Neural cell (in vitro differentiated cells): ENCODE data around the gene LZTS3. TPM values are rescaled to one million over a fixed set of nuclear protein-coding genes. Genes with fewer than 3 reads are reported as not detected.
"Not testable (repeated sequence)": the region's sequence is repeated elsewhere in the genome, so short reads cannot be mapped to it uniquely, and the experiment has no call there.

ENCODE experiments used
- H2AFZ ChIP-seq: fragments of 200-600, 300-800 bp; sonication (generic), shearing (Covaris generic); 2 replicates; pipeline ENCODE4 v1.6.0; 2014; ENCODE audit warnings: low read depth, mild to moderate bottlenecking, antibody characterized with exemption, low read length, moderate library complexity
- H3F3A ChIP-seq: fragments of 200-600 bp; shearing (Covaris generic); 2 replicates; pipeline ENCODE4 v1.6.1; 2016; ENCODE audit warnings: mild to moderate bottlenecking, moderate library complexity, mixed read lengths, antibody characterized with exemption, low read length; ENCODE audit not compliant: insufficient read depth, poor library complexity, severe bottlenecking
- H3K27ac ChIP-seq: fragments of 200-600, 300-800 bp; sonication (generic), shearing (Covaris generic); 2 replicates; pipeline ENCODE4 v1.5.1; 2014; ENCODE audit warnings: mild to moderate bottlenecking, low read length, moderate library complexity
- H3K27me3 ChIP-seq: fragments of 300-800, 200-600 bp; sonication (generic), shearing (Covaris generic); 2 replicates; pipeline ENCODE4 v1.6.0; 2014; ENCODE audit warnings: mild to moderate bottlenecking, low read depth, low read length, moderate library complexity; ENCODE audit not compliant: insufficient read depth
- H3K36me3 ChIP-seq: fragments of 300-800, 200-600 bp; sonication (generic), shearing (Covaris generic); 2 replicates; pipeline ENCODE4 v1.5.1; 2014; ENCODE audit warnings: mild to moderate bottlenecking, antibody characterized with exemption, low read length, moderate library complexity; ENCODE audit not compliant: insufficient read depth
- H3K4me2 ChIP-seq: fragments of 300-800, 200-600 bp; sonication (generic), shearing (Covaris generic); 2 replicates; pipeline ENCODE4 v1.6.0; 2014; ENCODE audit warnings: mild to moderate bottlenecking, low read length
- H3K4me3 ChIP-seq: fragments of 300-800, 200-600 bp; sonication (generic), shearing (Covaris generic); 2 replicates; pipeline ENCODE4 v1.5.1; 2014; ENCODE audit warnings: mild to moderate bottlenecking, low read length, moderate library complexity
- H3K79me2 ChIP-seq: fragments of 200-600 bp; shearing (Covaris generic); replicated peaks from 2 replicates; pipeline ENCODE4 v1.6.0; 2014; ENCODE audit warnings: mild to moderate bottlenecking, low read length, moderate library complexity; ENCODE audit not compliant: insufficient read depth
- H3K9ac ChIP-seq: fragments of 300-800, 200-600 bp; sonication (generic), shearing (Covaris generic); 2 replicates; pipeline ENCODE4 v1.6.1; 2016; ENCODE audit warnings: mild to moderate bottlenecking, low read length, mixed read lengths
- H3K9me2 ChIP-seq: fragments of 200-600 bp; shearing (Covaris generic); 2 replicates; pipeline ENCODE4 v1.6.1; 2016; ENCODE audit warnings: mild to moderate bottlenecking, low read length, mixed read lengths; ENCODE audit not compliant: insufficient read depth
- H3K9me3 ChIP-seq: fragments of 200-600, 300-800 bp; sonication (generic), shearing (Covaris generic); 2 replicates; pipeline ENCODE4 v1.6.1; 2016; ENCODE audit warnings: mild to moderate bottlenecking, mixed run types, low read length, moderate library complexity, mixed read lengths
- H4K20me1 ChIP-seq: fragments of 200-600 bp; shearing (Covaris generic); 2 replicates; pipeline ENCODE4 v1.6.1; 2016; ENCODE audit warnings: mild to moderate bottlenecking, mixed run types; ENCODE audit not compliant: insufficient read depth
- EP300 ChIP-seq: fragments of 450-650 bp; conservative IDR thresholded peaks from 2 replicates; pipeline ENCODE4 v1.6.1; 2014; ENCODE audit warnings: antibody characterized with exemption, mild to moderate bottlenecking, moderate library complexity; ENCODE audit not compliant: poor library complexity, severe bottlenecking
- EZH2 ChIP-seq: fragments of 200-600, 300-800 bp; shearing (Covaris generic), sonication (generic); IDR thresholded peaks from 2 replicates; pipeline ENCODE4 v1.6.1; 2014; ENCODE audit warnings: antibody characterized with exemption, low read length, borderline replicate concordance, mild to moderate bottlenecking; ENCODE audit not compliant: insufficient read depth, poor library complexity, severe bottlenecking
- MXI1 ChIP-seq: fragments of 450-650 bp; conservative IDR thresholded peaks from 2 replicates; pipeline ENCODE4 v1.6.1; 2014; ENCODE audit warnings: antibody characterized with exemption, mild to moderate bottlenecking; ENCODE audit not compliant: poor library complexity, severe bottlenecking
- POLR2AphosphoS5 ChIP-seq: IDR thresholded peaks from 2 replicates; pipeline ENCODE4 v1.6.1; 2012
- RAD21 ChIP-seq: fragments of 450-650 bp; conservative IDR thresholded peaks from 2 replicates; pipeline ENCODE4 v1.6.1; 2014; ENCODE audit warnings: antibody characterized with exemption, mild to moderate bottlenecking, moderate library complexity
- REST ChIP-seq: IDR thresholded peaks from 2 replicates; pipeline ENCODE4 v1.6.1; 2012; ENCODE audit warnings: borderline replicate concordance
- TAF1 ChIP-seq: IDR thresholded peaks from 2 replicates; pipeline ENCODE4 v1.6.1; 2012; ENCODE audit warnings: low read depth
- polyA plus RNA-seq: library from polyadenylated mRNA; depleted of rRNA; stranded (reverse); fragments of >200 nt; gene quantifications from 2 replicates; pipeline ENCODE4 v1.2.3, GENCODE V29; 2014

The LZTS3 gene
- polyA plus RNA-seq, 1 donor from 2014 or later: 33.8 TPM

- no peak overlapping the region for H3K9ac ChIP-seq
- no peaks in the 10 kb centered on the region for H3K9me3 ChIP-seq
- H3K4me3 ChIP-seq: peak overlapping the region; percentile 39
- H2AFZ ChIP-seq: no peak overlapping the region
- H3K79me2 ChIP-seq: peaks cover 60% of the 10 kb centered on the region
- H3K27ac ChIP-seq: no peak overlapping the region
- H3K36me3 ChIP-seq: no peaks in the 10 kb centered on the region
- H4K20me1 ChIP-seq: no peaks in the 10 kb centered on the region
- H3F3A ChIP-seq: no peaks in the 10 kb centered on the region
- H3K4me2 ChIP-seq: no peak overlapping the region
- H3K27me3 ChIP-seq: no peaks in the 10 kb centered on the region
- TF ChIP-seq RAD21 (no peak), REST (no peak), EP300 (no peak)
- no peaks in the 10 kb centered on the region for H3K9me2 ChIP-seq
These were observed 15.5 kb downstream of the LZTS3 start for GRCh38 chr20:3157817-3158216.

GRCh38 chr20:3156811-3157619 is 16.3 kb downstream of the LZTS3 start:
- Histone ChIP-seq H3K79me2 (peaks cover 60% of the 10 kb centered on the region), H3F3A (no peaks in the 10 kb centered on the region), H3K27ac (no peak overlapping the region), H2AFZ (no peak overlapping the region), H3K4me2 (no peak overlapping the region), H3K4me3 (peak overlapping the region; percentile 39), H3K27me3 (no peaks in the 10 kb centered on the region), H3K9ac (no peak overlapping the region), H3K36me3 (no peaks in the 10 kb centered on the region), H3K9me2 (no peaks in the 10 kb centered on the region), H4K20me1 (no peaks in the 10 kb centered on the region), H3K9me3 (no peaks in the 10 kb centered on the region)
- no peak for TF ChIP-seq MXI1

- peaks cover 42% of the 10 kb centered on the region for H3K79me2 ChIP-seq
- not testable (repeated sequence) for H3K9me3 ChIP-seq, H3K9me2 ChIP-seq, H3K9ac ChIP-seq, H2AFZ ChIP-seq, H3K4me3 ChIP-seq, H4K20me1 ChIP-seq, H3K4me2 ChIP-seq, H3F3A ChIP-seq, H3K27ac ChIP-seq, H3K27me3 ChIP-seq
- H3K36me3 ChIP-seq: peaks cover 10% of the 10 kb centered on the region
These were observed 21.2 kb downstream of the LZTS3 start for GRCh38 chr20:3152057-3152644.

GRCh38 chr20:3150908-3151307 is 22.4 kb downstream of the LZTS3 start:
- Histone ChIP-seq H3K36me3 (peaks cover 10% of the 10 kb centered on the region), H3K27ac (no peak overlapping the region), H3K9ac (no peak overlapping the region), H3F3A (no peaks in the 10 kb centered on the region), H3K9me3 (no peaks in the 10 kb centered on the region), H4K20me1 (no peaks in the 10 kb centered on the region), H3K4me3 (no peak overlapping the region), H3K4me2 (no peak overlapping the region), H3K27me3 (no peaks in the 10 kb centered on the region), H3K9me2 (no peaks in the 10 kb centered on the region), H2AFZ (no peak overlapping the region), H3K79me2 (peaks cover 33% of the 10 kb centered on the region)
- no peak for TF ChIP-seq EP300
- TF ChIP-seq RAD21: no peak
- no peak for TF ChIP-seq TAF1
- no peak for TF ChIP-seq EZH2
- TF ChIP-seq REST: no peak
- no peak for TF ChIP-seq POLR2AphosphoS5
- TF ChIP-seq MXI1: no peak
